GM12878 (cell line): Measurements from ENCODE around the gene DACH1.

Experiments
- CTCF ChIP-seq, 3 experiments: IDR thresholded peaks in 2 of 3; conservative IDR thresholded peaks in 1 of 3; 2 replicates each; pipeline ENCODE4 v1.5.1; 2011; ENCODE audit warnings: low read depth in 3 of 3, low read length in 3 of 3, mild to moderate bottlenecking in 3 of 3, control low read depth in 2 of 3, moderate library complexity in 2 of 3, inconsistent platforms in 1 of 3, mixed read lengths in 1 of 3; ENCODE audit not compliant: control insufficient read depth in 2 of 3, insufficient read depth in 1 of 3; ENCODE audit errors: extremely low read depth in 1 of 3
- SKIL ChIP-seq: fragments of 450-650 bp; IDR thresholded peaks from 2 replicates; pipeline ENCODE4 v1.6.1; 2017; ENCODE audit warnings: mild to moderate bottlenecking, low read depth, inconsistent platforms; ENCODE audit not compliant: poor library complexity, severe bottlenecking

GRCh38 chr13:71493189-71493588 is 373.8 kb downstream of the DACH1 start:
- no peak for TF ChIP-seq SKIL
- no peak for TF ChIP-seq CTCF (IDR thresholded peaks at IDR 0.05 in 2 of 3, conservative IDR thresholded peaks at IDR 0.05 in 1 of 3; ENCODE audit: control insufficient read depth in 2 of 3, extremely low read depth in 1 of 3, insufficient read depth in 1 of 3, low read depth in 3 of 3, low read length in 3 of 3)
